ENCODE data around the gene DSCAML1.

GRCh38 chr11:117663821-117664220 is 133.2 kb downstream of the DSCAML1 start:
- TF ChIP-seq, protein P1, sequence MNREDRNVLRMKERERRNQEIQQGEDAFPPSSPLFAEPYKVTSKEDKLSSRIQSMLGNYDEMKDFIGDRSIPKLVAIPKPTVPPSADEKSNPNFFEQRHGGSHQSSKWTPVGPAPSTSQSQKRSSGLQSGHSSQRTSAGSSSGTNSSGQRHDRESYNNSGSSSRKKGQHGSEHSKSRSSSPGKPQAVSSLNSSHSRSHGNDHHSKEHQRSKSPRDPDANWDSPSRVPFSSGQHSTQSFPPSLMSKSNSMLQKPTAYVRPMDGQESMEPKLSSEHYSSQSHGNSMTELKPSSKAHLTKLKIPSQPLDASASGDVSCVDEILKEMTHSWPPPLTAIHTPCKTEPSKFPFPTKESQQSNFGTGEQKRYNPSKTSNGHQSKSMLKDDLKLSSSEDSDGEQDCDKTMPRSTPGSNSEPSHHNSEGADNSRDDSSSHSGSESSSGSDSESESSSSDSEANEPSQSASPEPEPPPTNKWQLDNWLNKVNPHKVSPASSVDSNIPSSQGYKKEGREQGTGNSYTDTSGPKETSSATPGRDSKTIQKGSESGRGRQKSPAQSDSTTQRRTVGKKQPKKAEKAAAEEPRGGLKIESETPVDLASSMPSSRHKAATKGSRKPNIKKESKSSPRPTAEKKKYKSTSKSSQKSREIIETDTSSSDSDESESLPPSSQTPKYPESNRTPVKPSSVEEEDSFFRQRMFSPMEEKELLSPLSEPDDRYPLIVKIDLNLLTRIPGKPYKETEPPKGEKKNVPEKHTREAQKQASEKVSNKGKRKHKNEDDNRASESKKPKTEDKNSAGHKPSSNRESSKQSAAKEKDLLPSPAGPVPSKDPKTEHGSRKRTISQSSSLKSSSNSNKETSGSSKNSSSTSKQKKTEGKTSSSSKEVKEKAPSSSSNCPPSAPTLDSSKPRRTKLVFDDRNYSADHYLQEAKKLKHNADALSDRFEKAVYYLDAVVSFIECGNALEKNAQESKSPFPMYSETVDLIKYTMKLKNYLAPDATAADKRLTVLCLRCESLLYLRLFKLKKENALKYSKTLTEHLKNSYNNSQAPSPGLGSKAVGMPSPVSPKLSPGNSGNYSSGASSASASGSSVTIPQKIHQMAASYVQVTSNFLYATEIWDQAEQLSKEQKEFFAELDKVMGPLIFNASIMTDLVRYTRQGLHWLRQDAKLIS (CRISPR knock-in tag; IDR thresholded peaks at IDR 0.05; ENCODE audit: borderline replicate concordance), result no peak
- TF ChIP-seq CTCF (IDR thresholded peaks at IDR 0.05), result no peak
